Type B pancreatic cell (in vitro differentiated cells): ENCODE measurements around the gene THBS1. TPM values are rescaled to one million over a fixed set of nuclear protein-coding genes. Genes with fewer than 3 reads are reported as not detected.

Source experiments
- DNase-seq: peaks from one replicate; pipeline ENCODE4 v3.0.0; 2021; ENCODE audit warnings: mixed read lengths; ENCODE audit not compliant: unreplicated experiment; ENCODE audit errors: extremely low spot score
- H3K27ac Mint-ChIP-seq: 2 replicates; pipeline ENCODE4 v1.8.0; 2021; ENCODE audit warnings: mild to moderate bottlenecking, mixed read lengths
- H3K27me3 Mint-ChIP-seq: 2 replicates; pipeline ENCODE4 v1.8.0; 2021; ENCODE audit warnings: mixed read lengths
- H3K36me3 Mint-ChIP-seq: 2 replicates; pipeline ENCODE4 v1.8.0; 2021; ENCODE audit warnings: mixed read lengths
- H3K4me1 Mint-ChIP-seq: one replicate; pipeline ENCODE4 v1.8.0; 2021; ENCODE audit warnings: mixed read lengths; ENCODE audit not compliant: unreplicated experiment
- H3K4me3 Mint-ChIP-seq: 2 replicates; pipeline ENCODE4 v1.8.0; 2021; ENCODE audit warnings: mild to moderate bottlenecking, mixed read lengths
- H3K9me3 Mint-ChIP-seq: 2 replicates; pipeline ENCODE4 v1.8.0; 2021; ENCODE audit warnings: mixed read lengths
- total RNA-seq: library from RNA; stranded (reverse); gene quantifications from 2 replicates; pipeline ENCODE4 v1.2.1, GENCODE V29; 2021; ENCODE audit warnings: low replicate concordance
- TF ChIP-seq, protein P1 (sequence below): fragments of 200-600 bp; sonication (generic); conservative IDR thresholded peaks from 2 replicates; pipeline ENCODE4 v1.5.0; 2021; ENCODE audit warnings: antibody characterized with exemption, mild to moderate bottlenecking

The THBS1 gene
- total RNA-seq, 1 donor from 2014 or later: 137 TPM

DNA sequence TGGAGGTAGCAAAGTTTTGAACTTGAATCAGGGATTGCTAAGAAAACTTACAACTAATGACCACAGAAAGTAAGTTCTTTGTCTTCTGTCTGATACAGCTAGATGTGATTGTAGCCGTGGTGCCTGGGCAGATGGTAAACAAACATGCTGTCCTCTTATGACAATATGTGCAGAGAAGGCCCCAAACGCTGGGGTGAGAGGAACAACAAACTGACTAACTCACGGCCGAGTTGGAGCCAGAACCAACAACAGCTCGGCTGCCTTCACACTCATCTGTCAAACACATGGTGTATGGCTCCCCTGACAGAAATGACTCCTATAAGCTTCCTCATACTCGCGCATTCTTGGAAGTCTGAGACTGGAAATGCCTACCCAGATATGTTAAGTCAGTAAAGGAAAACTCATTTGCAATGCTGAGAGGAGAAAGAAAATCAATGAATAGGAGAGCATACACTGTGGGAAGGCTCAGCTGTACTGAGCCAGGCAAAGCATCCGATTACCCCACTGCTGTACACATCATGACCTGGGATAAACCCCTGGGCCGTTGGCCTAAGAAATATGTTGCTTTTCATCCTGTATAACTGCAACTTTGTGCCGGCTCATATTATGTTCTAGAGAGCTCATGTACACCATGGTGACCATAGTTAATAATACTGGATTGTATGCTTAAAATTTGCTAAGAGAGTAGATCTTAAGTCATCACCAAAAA lies 5.7 kb downstream of the THBS1 start:
- TF ChIP-seq, protein P1, sequence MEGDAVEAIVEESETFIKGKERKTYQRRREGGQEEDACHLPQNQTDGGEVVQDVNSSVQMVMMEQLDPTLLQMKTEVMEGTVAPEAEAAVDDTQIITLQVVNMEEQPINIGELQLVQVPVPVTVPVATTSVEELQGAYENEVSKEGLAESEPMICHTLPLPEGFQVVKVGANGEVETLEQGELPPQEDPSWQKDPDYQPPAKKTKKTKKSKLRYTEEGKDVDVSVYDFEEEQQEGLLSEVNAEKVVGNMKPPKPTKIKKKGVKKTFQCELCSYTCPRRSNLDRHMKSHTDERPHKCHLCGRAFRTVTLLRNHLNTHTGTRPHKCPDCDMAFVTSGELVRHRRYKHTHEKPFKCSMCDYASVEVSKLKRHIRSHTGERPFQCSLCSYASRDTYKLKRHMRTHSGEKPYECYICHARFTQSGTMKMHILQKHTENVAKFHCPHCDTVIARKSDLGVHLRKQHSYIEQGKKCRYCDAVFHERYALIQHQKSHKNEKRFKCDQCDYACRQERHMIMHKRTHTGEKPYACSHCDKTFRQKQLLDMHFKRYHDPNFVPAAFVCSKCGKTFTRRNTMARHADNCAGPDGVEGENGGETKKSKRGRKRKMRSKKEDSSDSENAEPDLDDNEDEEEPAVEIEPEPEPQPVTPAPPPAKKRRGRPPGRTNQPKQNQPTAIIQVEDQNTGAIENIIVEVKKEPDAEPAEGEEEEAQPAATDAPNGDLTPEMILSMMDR: no peak
- H3K4me3 Mint-ChIP-seq: no peak overlapping the region
- H3K27me3 Mint-ChIP-seq: peaks cover 11% of the 10 kb centered on the region
- DNase-seq: no peak
- no peak overlapping the region for H3K27ac Mint-ChIP-seq
- H3K4me1 Mint-ChIP-seq: peaks cover 13% of the 10 kb centered on the region
- H3K9me3 Mint-ChIP-seq: no peaks in the 10 kb centered on the region
- H3K36me3 Mint-ChIP-seq: peaks cover 35% of the 10 kb centered on the region

DNA sequence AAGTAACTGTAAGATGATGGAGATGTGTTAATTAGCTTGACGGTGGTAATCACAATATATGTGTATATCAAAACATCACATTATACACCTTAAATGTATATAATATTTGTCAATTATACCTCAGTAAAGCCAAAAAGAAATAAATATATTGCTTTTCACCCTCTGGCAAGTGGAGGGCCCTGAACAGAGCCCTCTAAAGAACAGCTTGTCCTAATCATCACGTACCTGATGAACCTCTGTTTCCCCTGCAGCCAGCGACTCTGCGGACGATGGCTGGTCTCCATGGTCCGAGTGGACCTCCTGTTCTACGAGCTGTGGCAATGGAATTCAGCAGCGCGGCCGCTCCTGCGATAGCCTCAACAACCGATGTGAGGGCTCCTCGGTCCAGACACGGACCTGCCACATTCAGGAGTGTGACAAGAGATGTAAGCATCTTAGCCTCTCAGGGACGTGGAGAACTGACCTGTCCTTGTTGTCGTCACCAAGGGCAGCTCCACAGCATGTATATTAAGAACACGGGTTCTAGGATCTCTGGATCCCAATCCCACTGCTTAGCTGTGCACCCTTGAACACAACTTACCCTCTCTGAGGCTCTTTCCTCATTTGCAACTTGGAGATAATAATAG lies 6.3 kb downstream of the THBS1 start:
- peaks cover 40% of the 10 kb centered on the region for H3K36me3 Mint-ChIP-seq
- H3K4me3 Mint-ChIP-seq: no peak overlapping the region
- H3K27ac Mint-ChIP-seq: no peak overlapping the region
- TF ChIP-seq, protein P1: no peak
- peaks cover 5% of the 10 kb centered on the region for H3K27me3 Mint-ChIP-seq
- peaks cover 13% of the 10 kb centered on the region for H3K4me1 Mint-ChIP-seq
- no peaks in the 10 kb centered on the region for H3K9me3 Mint-ChIP-seq
- DNase-seq: no peak

DNA sequence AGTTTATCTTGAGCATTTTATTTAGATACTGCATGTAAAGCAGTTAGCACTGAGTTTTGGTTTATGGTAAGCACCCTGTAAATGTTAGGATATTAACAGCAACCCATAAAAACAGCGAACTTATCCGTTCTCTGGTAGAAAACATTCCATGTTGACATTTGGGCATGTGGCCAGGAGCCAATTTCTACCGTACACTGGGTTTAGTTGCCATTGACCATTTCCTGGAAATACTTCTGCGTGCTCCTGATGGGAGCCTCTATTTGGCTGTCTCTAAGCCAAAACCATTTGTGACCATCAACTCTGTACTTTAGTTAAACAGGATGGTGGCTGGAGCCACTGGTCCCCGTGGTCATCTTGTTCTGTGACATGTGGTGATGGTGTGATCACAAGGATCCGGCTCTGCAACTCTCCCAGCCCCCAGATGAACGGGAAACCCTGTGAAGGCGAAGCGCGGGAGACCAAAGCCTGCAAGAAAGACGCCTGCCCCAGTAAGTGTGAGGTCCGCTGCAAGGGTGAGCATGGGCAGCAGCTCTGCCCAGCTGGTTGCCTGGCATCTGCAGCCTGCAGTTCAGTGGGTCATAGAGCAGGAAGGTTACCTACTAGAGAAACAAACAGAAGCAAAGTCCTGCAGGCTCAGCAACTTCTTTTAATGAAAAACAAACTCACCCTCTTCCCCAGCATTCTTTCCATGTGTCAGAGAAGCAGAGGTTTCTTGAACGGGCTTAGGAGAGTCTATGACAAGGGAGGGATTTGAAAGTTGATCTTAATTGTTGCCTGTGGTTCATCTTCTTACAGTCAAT lies 7.1 kb downstream of the THBS1 start:
- TF ChIP-seq, protein P1: no peak
- Mint-ChIP-seq H3K4me1 (peaks cover 13% of the 10 kb centered on the region), H3K9me3 (no peaks in the 10 kb centered on the region), H3K27me3 (peaks cover 3% of the 10 kb centered on the region), H3K36me3 (peaks cover 46% of the 10 kb centered on the region), H3K4me3 (no peak overlapping the region), H3K27ac (no peak overlapping the region)
- no peak for DNase-seq

DNA sequence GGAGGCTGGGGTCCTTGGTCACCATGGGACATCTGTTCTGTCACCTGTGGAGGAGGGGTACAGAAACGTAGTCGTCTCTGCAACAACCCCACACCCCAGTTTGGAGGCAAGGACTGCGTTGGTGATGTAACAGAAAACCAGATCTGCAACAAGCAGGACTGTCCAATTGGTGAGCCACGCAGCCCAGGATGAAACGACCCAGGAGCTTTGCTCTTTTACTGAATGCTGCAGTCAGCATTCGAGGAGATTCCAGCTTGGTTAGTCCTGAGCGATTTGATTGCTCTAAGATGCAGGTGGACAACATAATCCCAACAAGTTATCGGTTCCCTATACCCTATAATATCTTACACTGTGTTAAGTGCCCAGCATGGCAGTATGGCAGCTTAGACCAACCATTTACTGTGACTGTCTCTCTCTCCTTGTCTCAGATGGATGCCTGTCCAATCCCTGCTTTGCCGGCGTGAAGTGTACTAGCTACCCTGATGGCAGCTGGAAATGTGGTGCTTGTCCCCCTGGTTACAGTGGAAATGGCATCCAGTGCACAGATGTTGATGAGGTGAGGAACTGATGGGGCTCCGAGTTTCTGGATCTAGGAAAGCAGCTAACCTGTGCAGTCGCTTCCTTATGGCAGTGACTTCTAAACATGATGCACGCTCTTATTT lies 7.8 kb downstream of the THBS1 start:
- no peaks in the 10 kb centered on the region for H3K27me3 Mint-ChIP-seq
- no peak overlapping the region for H3K4me3 Mint-ChIP-seq
- no peak overlapping the region for H3K27ac Mint-ChIP-seq
- DNase-seq: no peak
- no peaks in the 10 kb centered on the region for H3K9me3 Mint-ChIP-seq
- TF ChIP-seq, protein P1: no peak
- peaks cover 13% of the 10 kb centered on the region for H3K4me1 Mint-ChIP-seq
- H3K36me3 Mint-ChIP-seq: peaks cover 46% of the 10 kb centered on the region

DNA sequence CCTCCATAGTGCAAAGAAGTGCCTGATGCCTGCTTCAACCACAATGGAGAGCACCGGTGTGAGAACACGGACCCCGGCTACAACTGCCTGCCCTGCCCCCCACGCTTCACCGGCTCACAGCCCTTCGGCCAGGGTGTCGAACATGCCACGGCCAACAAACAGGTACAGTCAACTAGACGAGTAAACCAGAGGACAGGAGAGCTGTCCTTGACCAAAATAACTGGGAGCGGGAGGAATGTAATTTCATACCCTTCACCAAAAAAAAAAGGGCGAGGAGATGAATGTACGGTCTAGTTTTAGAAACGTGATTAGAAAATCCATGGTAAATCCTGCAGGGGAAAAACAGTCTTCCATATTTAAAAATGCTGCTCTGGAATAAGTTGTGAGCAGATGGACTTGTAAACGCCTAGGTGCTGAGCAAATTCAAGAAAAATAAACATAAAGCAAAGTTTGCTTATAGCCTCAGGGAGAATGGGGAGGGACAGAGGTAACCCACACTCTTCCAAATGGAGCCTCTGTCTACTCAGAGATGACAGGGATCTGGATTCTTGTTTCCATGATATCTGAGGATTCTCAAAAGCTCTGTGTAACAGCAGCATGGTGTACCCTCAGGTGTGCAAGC lies 8.4 kb downstream of the THBS1 start:
- no peak overlapping the region for H3K4me3 Mint-ChIP-seq
- H3K27ac Mint-ChIP-seq: no peak overlapping the region
- H3K27me3 Mint-ChIP-seq: no peaks in the 10 kb centered on the region
- peaks cover 13% of the 10 kb centered on the region for H3K4me1 Mint-ChIP-seq
- TF ChIP-seq, protein P1: no peak
- no peak for DNase-seq
- H3K36me3 Mint-ChIP-seq: peaks cover 44% of the 10 kb centered on the region
- H3K9me3 Mint-ChIP-seq: no peaks in the 10 kb centered on the region
